ENCODE data around the gene STK16. TPM values are rescaled to one million over a fixed set of nuclear protein-coding genes. Genes with fewer than 3 reads are reported as not detected.
A peak's percentile ranks its signal among the peaks of the same experiment; 100 is the strongest.

STK16 gene
- total RNA-seq, 1 donor from 2014 or later = 31.2 TPM

DNA sequence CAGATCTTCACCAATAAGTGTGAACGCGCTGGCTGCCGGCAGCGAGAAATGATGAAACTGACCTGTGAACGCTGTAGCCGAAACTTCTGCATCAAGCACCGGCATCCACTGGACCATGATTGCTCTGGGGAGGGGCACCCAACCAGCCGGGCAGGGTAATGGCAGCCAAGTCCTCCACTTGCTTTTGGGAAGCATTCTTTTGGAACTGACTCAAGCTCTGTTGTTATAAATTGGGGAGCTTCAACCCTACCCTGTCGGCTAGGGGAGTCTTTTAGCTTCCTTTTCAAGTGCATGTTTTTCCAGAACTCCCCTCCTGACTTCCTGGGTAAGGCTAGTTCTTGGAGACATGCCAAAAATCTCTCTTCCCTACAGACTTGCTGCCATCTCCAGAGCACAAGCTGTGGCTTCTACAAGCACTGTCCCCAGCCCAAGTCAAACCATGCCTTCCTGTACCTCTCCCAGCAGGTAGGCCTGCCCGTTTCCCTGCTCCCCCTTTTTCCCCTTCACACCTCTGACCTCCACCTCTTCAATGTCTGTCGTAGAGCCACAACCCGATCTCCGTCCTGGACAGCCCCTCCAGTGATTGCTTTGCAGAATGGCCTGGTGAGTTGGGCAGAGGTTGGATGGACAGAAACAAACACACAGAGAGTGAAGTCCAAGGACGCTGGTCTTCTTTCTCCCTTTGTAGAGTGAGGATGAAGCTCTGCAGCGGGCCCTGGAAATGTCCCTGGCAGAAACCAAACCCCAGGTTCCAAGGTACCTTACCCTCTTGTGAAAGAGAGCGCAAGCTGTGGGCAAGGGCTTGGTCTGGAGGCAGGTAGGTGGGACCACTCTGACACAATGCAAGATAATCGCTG, 37.2 kb upstream of the STK16 start:
- peaks cover 4% of the 10 kb centered on the region for H3K36me3 Mint-ChIP-seq (ENCODE audit: low read depth)
- H3K9me3 Mint-ChIP-seq = peaks cover 2% of the 10 kb centered on the region
- no peak for DNase-seq (ENCODE audit: low read depth, low spot score)
- H3K27ac Mint-ChIP-seq (ENCODE audit: unreplicated experiment) = peak overlapping the region; percentile 92
- peaks cover 21% of the 10 kb centered on the region for H3K4me1 Mint-ChIP-seq
- H3K4me3 Mint-ChIP-seq = peak overlapping the region; percentile 92
- no peak for TF ChIP-seq CTCF (conservative IDR thresholded peaks at IDR 0.05)
- H3K27me3 Mint-ChIP-seq (ENCODE audit: low read depth) = peaks cover 3% of the 10 kb centered on the region

- H3K9me3 Mint-ChIP-seq = peaks cover under 1% of the 10 kb centered on the region
- peak overlapping the region; percentile 80 for H3K4me3 Mint-ChIP-seq
- no peak for TF ChIP-seq CTCF (conservative IDR thresholded peaks at IDR 0.05)
- H3K27me3 Mint-ChIP-seq (ENCODE audit: low read depth) = peaks cover 3% of the 10 kb centered on the region
- peak overlapping the region; percentile 92 for H3K27ac Mint-ChIP-seq (ENCODE audit: unreplicated experiment)
- H3K4me1 Mint-ChIP-seq = peaks cover 21% of the 10 kb centered on the region
- peaks cover 4% of the 10 kb centered on the region for H3K36me3 Mint-ChIP-seq (ENCODE audit: low read depth)
- DNase-seq (ENCODE audit: low read depth, low spot score) = no peak
Observed at GRCh38 chr2:219209236-219210195, 35.8 kb upstream of the STK16 start.

DNA sequence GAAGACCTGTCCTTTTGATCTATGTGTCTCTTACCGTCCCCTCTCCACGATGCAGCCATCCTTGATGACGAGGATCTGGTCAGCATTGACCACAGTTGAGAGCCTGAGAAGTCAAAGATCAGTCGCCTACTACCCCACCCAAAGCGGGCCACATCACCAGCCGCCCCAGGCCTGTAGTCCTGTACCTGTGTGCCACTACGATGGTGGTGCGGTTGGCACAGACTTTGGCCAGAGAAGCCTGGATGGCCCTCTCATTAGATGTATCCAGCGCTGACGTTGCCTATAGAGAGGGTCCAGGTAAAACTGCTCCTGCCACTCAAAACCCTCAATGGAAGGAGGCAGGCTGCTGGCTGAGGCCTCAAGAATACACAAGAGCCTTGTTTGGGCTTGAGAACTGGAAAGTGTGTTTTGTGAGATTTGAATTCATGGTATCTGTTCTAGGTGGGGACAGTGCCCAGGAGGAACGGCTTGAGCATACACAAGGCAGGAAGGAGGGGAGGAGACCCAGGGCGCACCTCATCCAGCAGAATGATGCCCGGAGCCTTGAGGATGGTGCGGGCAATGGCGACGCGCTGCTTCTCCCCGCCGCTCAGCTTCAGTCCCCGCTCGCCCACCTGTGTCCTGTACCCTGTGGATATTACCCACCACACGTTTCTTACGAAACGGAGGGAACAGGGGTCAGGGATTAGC, 34.9 kb upstream of the STK16 start:
- TF ChIP-seq CTCF (conservative IDR thresholded peaks at IDR 0.05) = no peak
- Mint-ChIP-seq H3K27ac (ENCODE audit: unreplicated experiment) (peak overlapping the region; percentile 92), H3K36me3 (ENCODE audit: low read depth) (peaks cover 4% of the 10 kb centered on the region), H3K9me3 (no peaks in the 10 kb centered on the region), H3K4me3 (no peak overlapping the region), H3K4me1 (peaks cover 21% of the 10 kb centered on the region), H3K27me3 (ENCODE audit: low read depth) (peaks cover 3% of the 10 kb centered on the region)
- no peak for DNase-seq (ENCODE audit: low read depth, low spot score)

- H3K27ac Mint-ChIP-seq (ENCODE audit: unreplicated experiment) = no peak overlapping the region
- DNase-seq (ENCODE audit: low read depth, low spot score) = no peak
- H3K4me1 Mint-ChIP-seq = peaks cover 21% of the 10 kb centered on the region
- TF ChIP-seq CTCF (conservative IDR thresholded peaks at IDR 0.05) = no peak
- peaks cover 4% of the 10 kb centered on the region for H3K36me3 Mint-ChIP-seq (ENCODE audit: low read depth)
- peak overlapping the region; percentile 62 for H3K4me3 Mint-ChIP-seq
- no peaks in the 10 kb centered on the region for H3K9me3 Mint-ChIP-seq
- peaks cover 3% of the 10 kb centered on the region for H3K27me3 Mint-ChIP-seq (ENCODE audit: low read depth)
Observed at GRCh38 chr2:219210886-219211362, 34.4 kb upstream of the STK16 start.

- TF ChIP-seq CTCF (conservative IDR thresholded peaks at IDR 0.05) = no peak
- Mint-ChIP-seq H3K4me1 (peaks cover 17% of the 10 kb centered on the region), H3K9me3 (no peaks in the 10 kb centered on the region), H3K4me3 (no peak overlapping the region), H3K27me3 (ENCODE audit: low read depth) (no peaks in the 10 kb centered on the region), H3K36me3 (ENCODE audit: low read depth) (peaks cover 6% of the 10 kb centered on the region), H3K27ac (ENCODE audit: unreplicated experiment) (no peak overlapping the region)
- DNase-seq (ENCODE audit: low read depth, low spot score) = no peak
Observed at GRCh38 chr2:219213026-219213415, 32.3 kb upstream of the STK16 start.

All from neural crest cell (in vitro differentiated cells).